GM04504 (cell line): ENCODE measurements around the gene FUT1.

ENCODE experiments used
- DNase-seq: peaks from one replicate; pipeline ENCODE4 v3.0.0-alpha.2; 2012; ENCODE audit warnings: low read depth

Gene FUT1

DNA sequence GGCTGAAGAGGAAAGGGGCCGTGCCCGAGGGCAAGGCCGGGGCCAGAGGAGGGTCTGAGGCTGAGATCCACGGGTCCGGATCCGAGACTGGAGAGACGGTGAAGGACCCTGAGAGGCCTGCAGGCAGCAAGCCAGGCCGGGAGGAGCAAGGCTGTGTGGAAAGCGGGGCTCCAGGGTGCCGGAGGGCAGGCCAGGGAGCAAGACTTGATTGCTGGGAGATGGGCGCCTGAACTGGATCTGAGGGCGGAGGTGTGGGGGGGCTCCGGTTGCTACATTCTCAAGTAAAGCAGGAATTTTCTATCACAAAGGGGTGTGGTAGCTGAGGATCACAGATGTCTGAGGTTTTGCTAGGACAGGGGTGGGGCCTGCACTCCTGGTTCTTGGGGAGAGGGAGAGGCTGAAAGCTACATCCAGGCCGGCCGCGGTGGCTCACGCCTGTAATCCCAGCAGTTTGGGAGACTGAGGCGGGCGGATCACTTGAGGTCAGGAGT is 36.7 kb downstream of the FUT1 start:
- DNase-seq = no peak

- no peak for DNase-seq
These were observed 37.4 kb downstream of the FUT1 start for GRCh38 chr19:48714759-48715675.

GRCh38 chr19:48713864-48714755 is 38.3 kb downstream of the FUT1 start:
- DNase-seq = peak; percentile 99

DNA sequence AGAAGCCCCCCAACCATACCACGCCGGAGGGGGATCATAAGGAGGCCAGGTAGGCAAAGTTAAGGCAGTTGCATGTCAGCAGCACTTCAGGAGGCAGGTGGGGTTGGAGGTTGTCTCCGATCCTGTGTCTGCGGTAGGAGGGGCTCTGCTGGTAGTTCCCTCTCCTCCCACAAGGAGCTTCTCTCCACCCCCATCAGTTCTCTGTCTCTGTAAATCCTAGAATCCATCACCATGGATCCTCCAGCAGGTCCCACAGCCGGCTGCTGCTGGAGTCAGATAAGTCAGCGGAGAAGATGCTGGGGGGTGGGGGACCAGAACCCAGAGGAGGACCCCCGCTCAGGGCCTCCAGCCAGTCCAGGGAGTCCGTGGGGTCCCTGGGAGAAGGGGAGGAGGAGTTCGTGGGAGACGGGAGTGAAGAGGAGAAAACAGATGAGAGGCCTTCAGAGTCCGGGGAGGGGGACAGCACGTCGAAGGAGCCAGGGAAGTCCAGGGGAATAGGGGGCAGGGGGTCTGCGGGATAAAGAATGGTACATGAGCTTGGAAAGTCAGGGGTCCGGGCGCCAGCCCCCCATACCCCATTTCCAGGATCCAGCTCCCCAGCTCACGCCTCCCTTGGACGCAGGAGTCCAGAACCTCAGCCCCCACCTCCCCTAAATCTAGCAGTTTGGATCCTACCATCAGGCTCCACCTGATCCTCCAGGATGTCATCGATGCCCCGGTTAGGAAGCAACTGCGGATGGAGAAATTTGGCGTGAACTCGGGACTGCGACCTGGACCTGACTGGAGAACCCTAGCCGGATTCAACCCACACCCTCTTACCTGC is 39.2 kb downstream of the FUT1 start:
- no peak for DNase-seq

DNA sequence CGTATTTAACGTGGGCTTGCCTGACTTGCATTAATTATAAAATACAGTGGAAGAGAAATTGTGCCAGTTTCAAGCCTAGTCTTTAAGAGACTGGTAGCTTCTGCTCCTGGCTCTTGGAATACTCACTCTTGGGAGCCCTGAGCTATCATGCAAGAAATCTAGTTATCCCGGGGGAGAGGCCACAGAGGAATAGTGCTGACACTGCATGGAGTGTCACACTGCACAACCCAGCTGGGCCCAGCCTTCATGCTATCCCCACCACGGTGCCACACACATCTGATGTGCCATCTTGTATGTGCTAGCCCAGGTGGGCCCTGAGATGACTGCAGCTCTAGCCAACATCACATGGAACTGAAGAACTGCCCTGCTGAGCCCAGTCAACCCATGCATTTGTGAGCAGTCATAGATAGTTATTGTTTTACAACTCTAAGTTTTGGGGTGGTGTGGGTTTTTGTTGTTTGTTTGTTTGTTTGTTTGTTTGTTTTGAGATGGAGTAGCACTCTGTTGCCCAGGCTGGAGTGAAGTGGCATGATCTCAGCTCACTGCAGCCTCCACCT is 41.3 kb downstream of the FUT1 start:
- no peak for DNase-seq

- no peak for DNase-seq
These were observed 44.0 kb downstream of the FUT1 start for GRCh38 chr19:48708471-48708870.

- no peak for DNase-seq
These were observed 47.0 kb downstream of the FUT1 start for GRCh38 chr19:48705431-48705830.

GRCh38 chr19:48703316-48703715 is 49.1 kb downstream of the FUT1 start:
- DNase-seq = no peak

DNA sequence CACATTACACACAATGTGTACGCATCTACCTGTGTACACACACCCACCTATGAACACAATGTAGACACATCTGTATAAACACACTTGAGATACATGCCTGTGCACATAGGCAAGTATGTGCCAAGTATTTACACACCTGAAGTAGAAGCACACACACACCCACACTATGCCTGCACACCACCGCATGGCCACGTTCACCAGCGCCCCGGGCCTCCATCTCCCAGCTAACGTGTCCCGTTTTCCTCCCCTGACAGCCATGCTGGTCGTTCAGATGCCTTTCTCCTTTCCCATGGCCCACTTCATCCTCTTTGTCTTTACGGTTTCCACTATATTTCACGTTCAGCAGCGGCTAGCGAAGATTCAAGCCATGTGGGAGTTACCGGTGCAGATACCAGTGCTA is 49.7 kb downstream of the FUT1 start:
- no peak for DNase-seq

DNA sequence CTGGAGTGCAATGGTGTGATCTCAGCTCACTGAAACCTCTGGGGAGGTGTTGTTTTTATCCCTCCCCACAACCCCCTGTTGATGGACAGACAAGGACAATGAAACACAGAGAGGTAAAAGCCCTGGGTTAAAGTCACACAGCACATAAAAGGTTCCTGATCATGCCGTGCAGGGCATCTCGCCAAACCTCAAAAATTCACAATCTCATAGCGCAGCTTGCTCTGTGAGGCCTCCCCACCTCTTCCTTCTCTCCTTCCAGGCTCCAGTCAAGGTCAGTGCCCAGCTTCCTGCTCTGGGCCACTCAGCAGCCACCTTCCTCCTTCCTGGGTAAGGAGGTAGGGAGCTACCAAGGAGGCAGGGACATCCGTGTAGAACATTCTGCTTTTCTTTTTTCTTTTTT is 54.4 kb downstream of the FUT1 start:
- peak; percentile 52 for DNase-seq
